K562 (cell line): Measurements from ENCODE around the gene GPR135. TPM values are rescaled to one million over a fixed set of nuclear protein-coding genes. Genes with fewer than 3 reads are reported as not detected.

Experiments used
- ATF7 ChIP-seq: fragments of 450-650 bp; IDR thresholded peaks from 2 replicates; pipeline ENCODE4 v1.7.1; 2014; ENCODE audit warnings: mild to moderate bottlenecking, moderate library complexity
- E2F8 ChIP-seq: fragments of 450-650 bp; IDR thresholded peaks from 2 replicates; pipeline ENCODE4 v1.7.1; 2018; ENCODE audit warnings: mild to moderate bottlenecking, low read depth; ENCODE audit not compliant: partially characterized antibody
- FOSL1 ChIP-seq: fragments of 200-800 bp; sonication (Bioruptor generic); conservative IDR thresholded peaks from 2 replicates; pipeline ENCODE4 v1.6.1; 2016; ENCODE audit warnings: missing genetic modification characterization, missing compliant biosample characterization
- KHSRP ChIP-seq: fragments of 450-650 bp; IDR thresholded peaks from 2 replicates; pipeline ENCODE4 v1.6.1; 2017
- SMARCE1 ChIP-seq: fragments of 450-650 bp; IDR thresholded peaks from 2 replicates; pipeline ENCODE4 v1.7.1; 2016; ENCODE audit warnings: mild to moderate bottlenecking
- ZBTB34 ChIP-seq: fragments of 250-450 bp; sonication (Bioruptor Pico); IDR thresholded peaks from 2 replicates; pipeline ENCODE4 v1.8.0; 2021; ENCODE audit warnings: mild to moderate bottlenecking, moderate library complexity
- ZFP1 ChIP-seq: fragments of 450-650 bp; formaldehyde crosslinking; IDR thresholded peaks from 2 replicates; pipeline ENCODE4 v1.4.0; 2020; ENCODE audit warnings: mild to moderate bottlenecking, mixed read lengths
- ZNF121 ChIP-seq: sonication (generic); formaldehyde crosslinking; conservative IDR thresholded peaks from 2 replicates; pipeline ENCODE4 v1.8.0; 2022; ENCODE audit warnings: missing genetic modification reagents
- ZNF282 ChIP-seq: sonication (generic); formaldehyde crosslinking; IDR thresholded peaks from 2 replicates; pipeline ENCODE4 v1.8.1; 2023; ENCODE audit warnings: missing genetic modification reagents
- ZNF766 ChIP-seq: fragments of 200-800 bp; sonication (Bioruptor generic); conservative IDR thresholded peaks from 2 replicates; pipeline ENCODE4 v1.6.1; 2016; ENCODE audit warnings: missing genetic modification characterization, missing compliant biosample characterization
- polyA plus RNA-seq, 8 experiments: library from polyadenylated mRNA; depleted of rRNA in 4 of 8; stranded (reverse) in 5 of 8; unstranded in 3 of 8; fragments of >200 nt; fragmentation: Nextera tagmentation in 2 of 8; fragmentation: Illumina TruSeq in 1 of 8; extraction: Ambion mirVana in 2 of 8; extraction: Trizol in 1 of 8; gene quantifications; 2 replicates each; pipeline versions ENCODE4 v1.2.1 to v1.2.3, GENCODE V29; 2011 to 2014; ENCODE audit warnings: inconsistent platforms in 1 of 8, missing spikeins in 1 of 8
- total RNA-seq, 7 experiments: library from RNA; depleted of rRNA in 6 of 7; stranded (reverse); fragments of >200 nt in 6 of 7; fragmentation: Illumina TruSeq in 2 of 7; extraction: Trizol in 2 of 7; gene quantifications; 2 replicates each; pipeline versions ENCODE4 v1.2.1 to v1.2.3, GENCODE V29; 2011 to 2021; ENCODE audit warnings: low replicate concordance in 1 of 7

The GPR135 gene
- total and polyA plus RNA-seq, 9 of the 15 experiments (the other 6 are each of a cell fraction or from before 2014, with no cell fraction given): 0.06 to 1.6 (median 1.0) TPM

GRCh38 chr14:59483363-59483762, 18.2 kb upstream of the GPR135 start (continued):
- no peak for TF ChIP-seq E2F8
- 0 out of 2 replicates have a peak, but pooled peaks have one; percentile 1 for TF ChIP-seq ZNF282 (CRISPR knock-in tag)
- no peak for TF ChIP-seq ZNF121 (CRISPR knock-in tag)
- TF ChIP-seq ZNF766 (CRISPR knock-in tag): no peak
- no peak for TF ChIP-seq ATF7
- TF ChIP-seq SMARCE1: 0 out of 2 replicates have a peak, but pooled peaks have one; percentile 10
- no peak for TF ChIP-seq ZBTB34
- no peak for TF ChIP-seq ZFP1 (CRISPR knock-in tag)
- TF ChIP-seq KHSRP: no peak
- TF ChIP-seq FOSL1 (tag): 0 out of 2 replicates have a peak, but pooled peaks have one; percentile 24
